HG02884 (cell line): ENCODE data around the gene ELANE.
"Not testable (repeated sequence)": the region's sequence is repeated elsewhere in the genome, so short reads cannot be mapped to it uniquely, and the experiment has no call there.

Experiments
- ATAC-seq: cut with Tn5 transposase; IDR thresholded peaks from one replicate; pipeline ENCODE4 v1.9.1; 2021; ENCODE audit warnings: mild to moderate bottlenecking, moderate library complexity; ENCODE audit not compliant: unreplicated experiment

ELANE gene

GRCh38 chr19:813219-814151 lies 38.6 kb upstream of the ELANE start:
- no peak for ATAC-seq

DNA sequence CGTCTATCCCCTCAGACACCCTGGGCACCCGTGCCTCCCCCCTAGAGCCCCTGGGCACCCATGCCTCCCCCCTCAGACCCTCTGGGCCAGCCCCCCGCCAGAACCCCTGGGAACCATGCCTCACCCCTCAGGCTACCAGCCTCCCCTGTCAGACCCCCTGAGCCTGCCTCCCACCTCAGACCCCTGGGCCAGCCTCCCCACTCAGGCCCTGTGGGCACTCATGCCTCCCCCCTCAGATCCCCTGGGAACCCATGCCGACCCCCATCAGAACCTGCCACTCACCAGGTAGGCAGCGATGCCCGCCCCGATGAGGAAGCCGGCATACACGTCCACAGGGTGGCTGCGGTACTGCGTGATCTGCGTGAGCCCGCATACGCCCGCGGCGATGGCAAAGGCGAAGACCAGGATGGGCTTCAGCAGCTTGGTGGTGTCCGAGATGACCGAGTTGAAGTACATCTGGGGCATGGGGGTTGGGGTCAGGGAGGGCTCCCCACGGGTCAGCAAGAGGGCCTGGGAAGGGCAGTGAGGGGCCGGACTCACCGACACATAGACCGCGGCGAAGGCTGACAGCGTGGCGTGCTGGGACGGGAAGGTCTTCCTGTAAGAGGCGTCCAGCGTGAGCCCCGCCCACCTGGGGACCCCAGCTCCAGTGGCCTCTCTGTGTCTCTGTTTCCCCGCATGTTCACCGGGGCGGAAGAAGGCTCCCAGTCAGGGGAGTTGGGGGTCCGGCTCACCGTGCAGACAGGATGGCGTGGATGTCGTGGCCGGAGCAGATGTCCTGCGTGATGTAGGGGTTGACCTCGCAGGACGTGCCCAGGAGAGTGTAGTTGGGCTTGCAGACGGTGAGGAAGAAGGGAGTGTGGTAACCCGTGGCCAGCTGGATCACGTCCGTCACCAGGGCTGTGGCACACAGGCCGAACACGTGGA lies 37.7 kb upstream of the ELANE start:
- ATAC-seq: no peak

DNA sequence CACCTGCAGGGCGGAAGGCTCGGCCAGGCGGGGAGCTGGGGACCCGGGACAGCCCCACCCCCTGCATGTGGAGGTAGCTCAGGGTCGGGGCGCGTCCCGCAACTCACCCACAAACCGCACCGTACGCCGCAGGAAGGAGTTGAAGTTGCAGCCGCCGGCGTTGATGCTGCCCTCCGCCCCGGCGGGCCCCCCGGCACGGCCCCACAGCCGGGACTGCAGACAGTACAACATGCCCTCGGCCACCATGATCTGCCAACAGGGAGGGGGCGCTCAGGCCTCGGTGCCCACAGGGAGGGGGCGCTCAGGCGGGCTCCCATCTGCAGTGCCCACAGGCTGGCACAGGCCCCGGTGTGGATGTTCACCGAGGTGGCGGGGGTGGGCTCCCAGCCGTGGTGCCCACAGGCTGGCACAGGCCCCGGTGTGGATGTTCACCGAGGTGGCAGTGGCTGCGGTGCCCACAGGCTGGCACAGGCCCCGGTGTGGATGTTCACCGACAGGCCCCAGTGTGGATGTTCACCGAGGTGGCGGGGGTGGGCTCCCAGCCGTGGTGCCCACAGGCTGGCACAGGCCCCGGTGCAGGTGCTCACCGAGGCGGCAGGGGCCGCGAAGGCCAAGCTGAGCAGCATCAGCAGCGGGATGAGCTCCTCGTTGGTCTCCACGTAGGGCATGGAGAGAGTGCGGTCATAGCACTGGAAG lies 36.9 kb upstream of the ELANE start:
- ATAC-seq: no peak

- no peak for ATAC-seq
Observed at GRCh38 chr19:815775-816499, 36.2 kb upstream of the ELANE start.

DNA sequence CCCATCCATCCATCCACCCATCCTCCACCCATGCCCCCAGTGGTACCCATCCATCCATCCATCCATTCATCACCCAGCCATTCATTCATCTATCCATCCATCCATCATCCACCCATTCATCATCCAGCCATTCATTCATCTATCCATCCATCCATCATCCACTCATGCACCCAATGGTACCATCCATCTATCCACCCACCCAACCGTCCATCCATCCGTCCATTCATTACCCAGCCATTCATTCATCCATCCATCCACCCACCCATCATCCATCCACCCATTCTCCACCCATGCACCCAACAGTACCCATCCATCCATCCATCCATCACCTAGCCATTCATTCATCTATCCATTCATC lies 35.6 kb upstream of the ELANE start:
- ATAC-seq: no peak

GRCh38 chr19:820212-820611 lies 31.9 kb upstream of the ELANE start:
- ATAC-seq: not testable (repeated sequence)

DNA sequence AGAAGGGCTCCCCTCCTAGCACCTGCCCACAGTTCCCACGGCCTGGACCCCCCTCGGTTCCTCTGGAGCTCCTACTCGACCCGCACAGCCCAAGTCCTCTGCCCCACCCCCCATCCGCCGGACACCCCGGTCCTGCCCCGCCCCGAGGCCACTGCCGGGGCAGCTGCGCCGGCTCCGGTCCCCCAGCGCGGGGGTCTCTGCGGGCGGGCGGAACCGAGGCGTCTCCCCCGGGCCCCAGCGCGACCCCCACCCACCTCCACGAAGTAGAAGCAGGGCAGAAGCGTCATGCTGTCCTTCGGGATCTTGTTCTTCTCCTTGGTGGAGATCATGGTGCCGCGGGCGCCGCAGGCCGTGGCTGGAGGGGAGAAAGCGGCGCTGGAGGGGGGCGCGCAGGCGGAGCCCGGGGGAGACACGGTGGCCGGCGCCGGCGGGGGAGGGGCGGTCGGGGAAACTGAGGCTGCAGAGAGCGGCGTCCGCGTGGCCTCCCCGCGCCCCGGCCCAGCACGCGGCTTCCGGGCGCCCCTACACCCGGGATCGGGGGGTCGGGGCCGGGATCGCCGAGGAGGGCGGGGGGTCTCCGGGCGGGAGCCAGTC lies 30.8 kb upstream of the ELANE start:
- no peak for ATAC-seq

DNA sequence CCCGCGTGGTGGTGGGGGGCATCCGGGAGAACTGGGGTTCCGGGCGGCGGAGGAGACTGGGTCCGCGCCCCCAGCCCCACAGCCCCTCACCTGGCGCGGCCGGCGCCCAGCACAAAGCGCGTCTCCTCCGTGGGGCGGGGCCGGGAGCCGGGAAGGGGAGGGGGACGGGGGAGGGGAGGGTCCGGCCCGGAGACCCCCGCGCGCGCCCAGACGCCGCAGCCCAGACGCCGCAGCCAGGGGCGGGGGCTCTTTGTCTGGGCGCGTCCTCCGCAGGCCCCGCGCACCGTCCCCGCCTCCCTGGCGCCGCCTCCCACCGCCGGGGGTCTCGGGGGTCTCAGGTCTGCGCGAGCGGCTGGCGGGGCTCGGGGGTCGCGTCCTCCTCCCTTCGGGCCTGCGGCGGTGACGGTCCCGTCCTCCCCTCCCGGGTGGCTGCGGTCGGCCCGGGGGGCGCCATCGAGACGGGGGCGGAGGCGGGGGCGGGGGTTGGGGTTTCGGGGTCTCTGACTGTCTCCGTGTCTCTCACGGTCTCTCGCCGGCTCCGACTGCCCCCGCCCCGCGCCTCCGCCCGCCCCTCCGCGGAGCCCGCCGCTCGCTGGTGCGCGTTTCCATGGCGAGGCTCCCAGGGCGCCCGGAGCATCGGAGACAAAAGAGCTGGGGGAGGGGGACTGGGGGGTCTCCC lies 30.1 kb upstream of the ELANE start, which contains the start of gene PLPPR3:
TSS of gene PLPPR3 (minus strand) at position 131 of the 679 bp plus-strand sequence. CDS start 396 bp downstream, outside the sequence.
- no peak for ATAC-seq

- no peak for ATAC-seq
Observed at GRCh38 chr19:823565-824121, 28.5 kb upstream of the ELANE start.

DNA sequence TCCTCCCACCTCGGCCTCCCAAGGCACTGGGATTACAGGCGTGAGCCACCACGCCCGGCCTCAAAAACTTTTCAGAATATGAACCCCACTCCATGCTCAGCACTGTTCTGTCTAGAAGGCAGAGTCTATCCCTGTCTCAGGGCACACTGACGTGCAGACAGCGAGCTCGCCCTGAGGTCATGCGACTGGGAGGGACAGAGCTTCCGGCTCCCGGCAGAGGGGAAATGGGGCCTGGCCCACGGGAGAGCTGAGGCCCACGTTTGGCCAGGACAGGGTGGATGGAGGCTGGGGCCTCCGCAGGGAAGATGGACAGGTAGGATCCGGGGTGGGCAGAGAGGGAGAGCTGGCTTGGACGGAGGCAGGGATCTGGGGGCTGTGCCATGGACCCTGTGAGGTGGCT lies 27.2 kb upstream of the ELANE start:
- no peak for ATAC-seq

DNA sequence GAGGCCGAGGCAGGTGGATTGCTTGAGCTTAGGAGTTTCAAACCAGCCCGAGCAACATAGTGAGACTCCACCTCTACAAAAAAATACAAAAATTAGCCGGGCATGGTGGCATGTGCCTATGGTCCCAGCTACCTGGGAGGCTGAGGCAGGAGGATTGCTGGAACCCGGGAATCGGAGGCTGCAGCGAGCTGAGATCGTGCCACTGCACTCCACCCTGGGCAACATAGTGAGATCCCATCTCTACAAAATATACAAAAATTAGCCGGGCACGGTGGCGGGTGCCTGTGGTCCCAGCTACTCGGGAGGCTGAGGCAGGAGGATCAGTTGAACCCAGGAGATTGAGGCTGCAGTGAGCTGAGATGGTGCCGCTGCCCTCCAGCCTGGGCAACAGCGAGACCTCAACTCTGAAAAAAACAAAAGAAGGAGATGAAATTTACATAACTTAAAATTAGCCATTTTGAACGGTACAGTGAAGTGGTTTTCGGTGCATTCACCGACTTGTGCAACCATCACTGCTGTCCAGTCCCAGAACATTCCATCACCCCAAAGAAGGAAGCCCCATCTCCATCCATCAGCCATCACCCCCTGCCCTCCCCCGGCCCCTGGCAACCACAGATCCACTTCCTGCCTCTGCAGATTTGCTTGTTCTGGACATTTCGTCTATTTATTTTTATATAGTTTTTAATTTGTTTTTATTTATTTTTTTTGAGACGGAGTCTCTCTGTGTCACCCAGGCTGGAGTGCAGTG lies 26.0 kb upstream of the ELANE start:
- ATAC-seq: no peak

DNA sequence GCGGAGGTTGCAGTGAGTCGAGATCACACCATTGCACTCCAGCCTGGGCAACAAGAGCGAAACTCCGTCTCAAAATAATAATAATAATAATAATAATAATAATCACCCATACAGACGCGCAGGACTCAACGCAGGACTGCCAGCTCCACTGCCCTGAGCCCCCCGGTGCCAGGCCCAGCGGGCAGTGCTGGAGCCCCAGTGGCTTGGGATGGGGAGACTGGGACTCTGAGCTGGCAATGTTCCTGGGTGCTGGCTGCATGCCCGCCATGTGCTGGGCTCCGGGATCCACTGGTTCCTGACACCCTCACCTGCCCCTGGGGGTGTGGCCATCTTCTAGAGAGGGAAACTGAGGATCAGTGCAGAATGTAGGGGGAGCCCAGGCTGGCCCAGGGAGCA lies 24.8 kb upstream of the ELANE start:
- ATAC-seq: no peak

- no peak for ATAC-seq
Observed at GRCh38 chr19:827710-828321, 24.3 kb upstream of the ELANE start, which contains the start of gene AZU1. Gene AZU1 (plus strand): TSS chr19:827837. CDS start chr19:827847, 10 bp downstream.

- no peak for ATAC-seq
Observed at GRCh38 chr19:829129-829758, 22.9 kb upstream of the ELANE start.

GRCh38 chr19:831407-832369 lies 20.4 kb upstream of the ELANE start:
- ATAC-seq: no peak

GRCh38 chr19:834216-834615 lies 17.9 kb upstream of the ELANE start:
- no peak for ATAC-seq
